Loucy (cell line): ENCODE measurements around the gene AKR7A2.
"Not testable (repeated sequence)": the region's sequence is repeated elsewhere in the genome, so short reads cannot be mapped to it uniquely, and the experiment has no call there.

Experiments used
- EZH2phosphoT487 ChIP-seq: fragments of 200-600 bp; IDR thresholded peaks from 2 replicates; pipeline ENCODE4 v1.6.1; 2018; ENCODE audit warnings: antibody characterized with exemption, mild to moderate bottlenecking, moderate library complexity, borderline replicate concordance
- TF ChIP-seq, protein P1 (sequence below): fragments of 200-600 bp; sonication (generic); conservative IDR thresholded peaks from 2 replicates; pipeline ENCODE4 v1.5.1; 2014; ENCODE audit warnings: mild to moderate bottlenecking, antibody characterized with exemption, low read length

DNA sequence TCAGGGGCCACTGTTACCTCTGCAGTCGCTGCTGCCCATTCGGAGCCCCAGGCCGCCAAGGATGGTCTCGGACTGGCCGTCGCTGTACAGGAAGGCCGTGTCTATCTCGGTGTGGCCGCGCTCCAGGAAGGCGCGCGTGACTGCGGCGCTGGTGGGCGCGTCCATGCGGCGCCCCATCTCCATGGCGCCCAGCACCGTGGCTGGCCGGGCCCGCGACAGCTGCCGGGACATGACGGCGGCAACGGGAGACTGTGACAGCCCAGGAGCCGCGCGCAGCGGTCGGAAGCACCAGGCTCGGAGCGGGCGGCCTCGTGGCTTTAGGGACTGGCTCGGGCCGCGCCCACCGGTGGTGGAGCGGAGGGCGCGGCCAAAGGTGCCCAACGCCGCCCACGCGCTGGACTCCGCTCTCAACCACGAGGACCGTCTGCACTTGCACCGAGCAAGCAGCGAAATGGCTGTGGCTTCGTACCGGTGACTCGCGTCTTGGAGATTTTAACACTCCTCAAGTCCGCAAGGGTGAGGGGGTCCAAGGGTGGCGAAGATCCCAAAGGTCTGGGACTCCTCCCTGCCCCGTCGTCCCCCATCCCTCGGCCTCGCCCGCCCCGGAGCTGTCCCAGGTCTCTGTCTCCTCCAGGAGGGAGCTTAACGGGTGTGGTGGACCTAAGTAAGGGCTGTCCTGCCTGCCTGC, 38.0 kb downstream of the AKR7A2 start:
- TF ChIP-seq, protein P1, sequence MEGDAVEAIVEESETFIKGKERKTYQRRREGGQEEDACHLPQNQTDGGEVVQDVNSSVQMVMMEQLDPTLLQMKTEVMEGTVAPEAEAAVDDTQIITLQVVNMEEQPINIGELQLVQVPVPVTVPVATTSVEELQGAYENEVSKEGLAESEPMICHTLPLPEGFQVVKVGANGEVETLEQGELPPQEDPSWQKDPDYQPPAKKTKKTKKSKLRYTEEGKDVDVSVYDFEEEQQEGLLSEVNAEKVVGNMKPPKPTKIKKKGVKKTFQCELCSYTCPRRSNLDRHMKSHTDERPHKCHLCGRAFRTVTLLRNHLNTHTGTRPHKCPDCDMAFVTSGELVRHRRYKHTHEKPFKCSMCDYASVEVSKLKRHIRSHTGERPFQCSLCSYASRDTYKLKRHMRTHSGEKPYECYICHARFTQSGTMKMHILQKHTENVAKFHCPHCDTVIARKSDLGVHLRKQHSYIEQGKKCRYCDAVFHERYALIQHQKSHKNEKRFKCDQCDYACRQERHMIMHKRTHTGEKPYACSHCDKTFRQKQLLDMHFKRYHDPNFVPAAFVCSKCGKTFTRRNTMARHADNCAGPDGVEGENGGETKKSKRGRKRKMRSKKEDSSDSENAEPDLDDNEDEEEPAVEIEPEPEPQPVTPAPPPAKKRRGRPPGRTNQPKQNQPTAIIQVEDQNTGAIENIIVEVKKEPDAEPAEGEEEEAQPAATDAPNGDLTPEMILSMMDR, result not testable (repeated sequence)
- TF ChIP-seq EZH2phosphoT487, result not testable (repeated sequence)
